Astrocyte (in vitro differentiated cells and primary cell): Measurements from ENCODE around the gene TIAM2.

Experiments
- CTCF ChIP-seq: IDR thresholded peaks from 2 replicates; pipeline ENCODE4 v1.5.1; 2011; ENCODE audit warnings: low read depth, mild to moderate bottlenecking, inconsistent platforms, low read length, moderate library complexity; ENCODE audit not compliant: insufficient read depth
- EZH2 ChIP-seq: IDR thresholded peaks from 2 replicates; pipeline ENCODE4 v1.6.1; 2012; ENCODE audit warnings: mild to moderate bottlenecking, low read length, inconsistent platforms; ENCODE audit not compliant: insufficient read depth

- no peak for TF ChIP-seq CTCF
- no peak for TF ChIP-seq EZH2
Measured at GRCh38 chr6:155290491-155290890, 295.4 kb downstream of the TIAM2 start.
